NCI-H460 (cell line): Measurements from ENCODE around the gene PLEKHG5. TPM values are rescaled to one million over a fixed set of nuclear protein-coding genes. Genes with fewer than 3 reads are reported as not detected.
"Not testable (repeated sequence)": the region's sequence is repeated elsewhere in the genome, so short reads cannot be mapped to it uniquely, and the experiment has no call there.

ENCODE experiments used
- DNase-seq: peaks from one replicate; pipeline ENCODE4 v3.0.0-alpha.2; 2016; ENCODE audit warnings: low read depth; ENCODE audit errors: extremely low read depth
- total RNA-seq: library from RNA; depleted of rRNA; stranded (reverse); fragments of >200 nt; shearing (Covaris generic); gene quantifications from 2 replicates; pipeline ENCODE4 v1.2.3, GENCODE V29; 2014

The PLEKHG5 gene
- total RNA-seq, 1 experiment from 2014 or later, result 3.6 TPM

- DNase-seq, result no peak
Measured at GRCh38 chr1:6450005-6450450, 41.4 kb downstream of the PLEKHG5 start.

- DNase-seq, result no peak
Measured at GRCh38 chr1:6448749-6449631, 42.5 kb downstream of the PLEKHG5 start.

- no peak for DNase-seq
Measured at GRCh38 chr1:6447818-6448748, 43.4 kb downstream of the PLEKHG5 start.

- DNase-seq, result no peak
Measured at GRCh38 chr1:6447016-6447817, 44.2 kb downstream of the PLEKHG5 start.

- no peak for DNase-seq
Measured at GRCh38 chr1:6446665-6447015, 44.8 kb downstream of the PLEKHG5 start.

GRCh38 chr1:6445929-6446328, 45.5 kb downstream of the PLEKHG5 start:
- not testable (repeated sequence) for DNase-seq

GRCh38 chr1:6445062-6445763, 46.3 kb downstream of the PLEKHG5 start:
- peak; percentile 28 for DNase-seq

GRCh38 chr1:6444377-6444776, 47.1 kb downstream of the PLEKHG5 start:
- no peak for DNase-seq

- no peak for DNase-seq
Measured at GRCh38 chr1:6443339-6444115, 47.9 kb downstream of the PLEKHG5 start.

- no peak for DNase-seq
Measured at GRCh38 chr1:6441586-6441985, 49.9 kb downstream of the PLEKHG5 start.

- DNase-seq, result peak; percentile 45
Measured at GRCh38 chr1:6440198-6441126, 51.0 kb downstream of the PLEKHG5 start.

GRCh38 chr1:6438047-6438525, 53.4 kb downstream of the PLEKHG5 start:
- peak; percentile 48 for DNase-seq

GRCh38 chr1:6437012-6437700, 54.3 kb downstream of the PLEKHG5 start:
- not testable (repeated sequence) for DNase-seq

- DNase-seq, result not testable (repeated sequence)
Measured at GRCh38 chr1:6436277-6436676, 55.2 kb downstream of the PLEKHG5 start.

- no peak for DNase-seq
Measured at GRCh38 chr1:6435547-6435946, 55.9 kb downstream of the PLEKHG5 start.

- DNase-seq, result no peak
Measured at GRCh38 chr1:6435129-6435528, 56.3 kb downstream of the PLEKHG5 start.

GRCh38 chr1:6434186-6434585, 57.3 kb downstream of the PLEKHG5 start:
- DNase-seq, result no peak
